KBM-7 (cell line): ENCODE measurements around the gene ARID5B.

Experiments used
- DNase-seq: peaks from one replicate; pipeline ENCODE4 v3.0.0-alpha.2; 2015
- in situ Hi-C: fragments of 300-500 bp; cut with MboI; formaldehyde crosslinking; loops from 2 replicates; pipeline ENCODE4 v1.14.3; 2020; ENCODE audit warnings: low sequenced_read_pairs, low pct_unique_long_range_greater_than_20kb, mixed read lengths

ARID5B gene

GRCh38 chr10:62037890-62038608 lies 136.6 kb downstream of the ARID5B start:
- in situ Hi-C loops: no loop called here
- no peak for DNase-seq

GRCh38 chr10:62038609-62039190 lies 137.2 kb downstream of the ARID5B start:
- in situ Hi-C loops: no loop called here
- DNase-seq: peak; percentile 82

GRCh38 chr10:62039954-62040353 lies 138.5 kb downstream of the ARID5B start:
- in situ Hi-C loops: no loop called here
- DNase-seq: no peak

- DNase-seq: no peak
- in situ Hi-C loops: no loop called here
Measured at GRCh38 chr10:62040881-62041280, 139.4 kb downstream of the ARID5B start.

GRCh38 chr10:62043421-62044021 lies 142.0 kb downstream of the ARID5B start:
- in situ Hi-C loops: no loop called here
- DNase-seq: peak; percentile 53

GRCh38 chr10:62044566-62044965 lies 143.1 kb downstream of the ARID5B start:
- DNase-seq: no peak
- in situ Hi-C loops: no loop called here

- peak; percentile 69 for DNase-seq
- in situ Hi-C loops: no loop called here
Measured at GRCh38 chr10:62045765-62046521, 144.4 kb downstream of the ARID5B start.

GRCh38 chr10:62046522-62047227 lies 145.2 kb downstream of the ARID5B start:
- in situ Hi-C loops: no loop called here
- DNase-seq: peak; percentile 91

GRCh38 chr10:62047228-62047892 lies 145.9 kb downstream of the ARID5B start:
- no peak for DNase-seq
- in situ Hi-C loops: no loop called here

- in situ Hi-C loops: no loop called here
- no peak for DNase-seq
Measured at GRCh38 chr10:62047960-62048383, 146.5 kb downstream of the ARID5B start.

- no peak for DNase-seq
- in situ Hi-C loops: no loop called here
Measured at GRCh38 chr10:62048470-62048869, 147.0 kb downstream of the ARID5B start.

GRCh38 chr10:62048919-62049623 lies 147.6 kb downstream of the ARID5B start:
- in situ Hi-C loops: no loop called here
- DNase-seq: no peak

GRCh38 chr10:62049624-62050345 lies 148.3 kb downstream of the ARID5B start:
- no peak for DNase-seq
- in situ Hi-C loops: no loop called here

GRCh38 chr10:62050346-62050892 lies 148.9 kb downstream of the ARID5B start:
- in situ Hi-C loops: no loop called here
- DNase-seq: no peak

GRCh38 chr10:62050893-62051433 lies 149.5 kb downstream of the ARID5B start:
- no peak for DNase-seq
- in situ Hi-C loops: no loop called here

- DNase-seq: no peak
- in situ Hi-C loops: no loop called here
Measured at GRCh38 chr10:62052276-62052675, 150.8 kb downstream of the ARID5B start.

- in situ Hi-C loops: no loop called here
- DNase-seq: no peak
Measured at GRCh38 chr10:62053860-62054259, 152.4 kb downstream of the ARID5B start.
